Fibroblast of the conjunctiva (primary cell): ENCODE measurements around the gene SH3BGRL3.
"Not testable (repeated sequence)": the region's sequence is repeated elsewhere in the genome, so short reads cannot be mapped to it uniquely, and the experiment has no call there.

Experiments used
- DNase-seq: peaks from one replicate; pipeline ENCODE4 v3.0.0-alpha.2; 2010; ENCODE audit warnings: low read depth

SH3BGRL3 gene

GRCh38 chr1:26279456-26280332, at the start of gene SH3BGRL3:
TSS of gene SH3BGRL3 (plus strand) at chr1:26280086. CDS start at chr1:26280156, 70 bp downstream.
- peak; percentile 57 for DNase-seq

DNA sequence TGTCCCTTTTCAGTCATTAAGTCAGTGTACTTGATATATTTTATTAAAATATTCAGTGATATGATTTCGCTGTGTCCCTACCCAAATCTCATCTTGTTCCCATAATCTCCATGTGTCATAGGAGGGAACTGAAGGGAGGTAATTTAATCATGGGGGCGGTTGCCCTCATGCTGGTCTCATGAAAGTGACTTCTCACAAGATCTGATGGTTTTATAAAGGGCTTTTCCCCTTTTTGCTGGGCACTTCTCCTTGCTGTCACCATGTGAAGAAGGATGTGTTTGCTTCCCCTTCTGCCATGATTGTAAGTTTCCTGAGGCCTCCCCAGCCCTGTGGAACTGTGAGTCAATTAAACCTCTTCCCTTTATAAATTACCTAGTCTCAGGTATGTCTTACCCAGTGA, 49.2 kb upstream of the SH3BGRL3 start:
- not testable (repeated sequence) for DNase-seq

DNA sequence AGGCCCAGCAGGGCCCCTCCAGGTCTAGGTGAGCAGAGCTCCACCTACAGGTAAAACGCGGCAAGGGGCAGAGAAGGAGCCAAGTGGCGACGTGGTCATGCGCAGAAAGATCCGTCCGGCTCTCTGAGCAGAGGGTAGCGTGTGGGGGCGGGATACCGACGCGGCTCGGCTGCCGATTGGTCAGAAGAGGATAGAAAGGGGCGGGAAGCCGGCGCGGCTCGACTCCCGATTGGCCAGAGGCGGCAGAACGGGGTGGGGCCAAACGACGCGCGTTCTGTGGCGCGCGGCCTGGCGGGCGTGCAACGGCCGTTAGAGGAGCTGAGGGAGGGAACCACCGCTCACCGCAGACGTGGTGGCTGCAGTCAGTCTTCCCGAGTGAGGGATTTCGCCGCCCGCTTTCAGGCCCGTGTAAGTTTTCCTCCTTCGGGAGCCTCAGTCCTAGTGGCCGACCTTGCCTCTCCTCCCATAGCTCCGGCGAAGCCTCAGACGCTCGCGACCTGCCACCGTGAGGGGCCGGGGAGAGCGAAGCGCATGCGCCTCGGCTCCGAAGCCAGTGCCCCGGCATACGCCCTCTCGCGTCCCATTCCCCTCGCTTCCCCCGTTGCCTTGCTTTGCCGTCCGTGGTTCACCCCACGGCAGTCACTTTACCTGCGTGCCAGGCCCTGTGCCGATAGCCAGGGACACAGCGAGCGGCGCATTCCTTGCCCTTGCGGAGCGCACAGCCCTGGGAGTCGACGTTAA, 45.8 kb upstream of the SH3BGRL3 start, which contains the start of gene CEP85:
CEP85 (plus strand) TSS at position 298 of the 741 bp plus-strand sequence. CDS start 5,584 bp downstream, outside the sequence.
- peak; percentile 95 for DNase-seq

GRCh38 chr1:26234644-26235370, 45.1 kb upstream of the SH3BGRL3 start:
- no peak for DNase-seq

DNA sequence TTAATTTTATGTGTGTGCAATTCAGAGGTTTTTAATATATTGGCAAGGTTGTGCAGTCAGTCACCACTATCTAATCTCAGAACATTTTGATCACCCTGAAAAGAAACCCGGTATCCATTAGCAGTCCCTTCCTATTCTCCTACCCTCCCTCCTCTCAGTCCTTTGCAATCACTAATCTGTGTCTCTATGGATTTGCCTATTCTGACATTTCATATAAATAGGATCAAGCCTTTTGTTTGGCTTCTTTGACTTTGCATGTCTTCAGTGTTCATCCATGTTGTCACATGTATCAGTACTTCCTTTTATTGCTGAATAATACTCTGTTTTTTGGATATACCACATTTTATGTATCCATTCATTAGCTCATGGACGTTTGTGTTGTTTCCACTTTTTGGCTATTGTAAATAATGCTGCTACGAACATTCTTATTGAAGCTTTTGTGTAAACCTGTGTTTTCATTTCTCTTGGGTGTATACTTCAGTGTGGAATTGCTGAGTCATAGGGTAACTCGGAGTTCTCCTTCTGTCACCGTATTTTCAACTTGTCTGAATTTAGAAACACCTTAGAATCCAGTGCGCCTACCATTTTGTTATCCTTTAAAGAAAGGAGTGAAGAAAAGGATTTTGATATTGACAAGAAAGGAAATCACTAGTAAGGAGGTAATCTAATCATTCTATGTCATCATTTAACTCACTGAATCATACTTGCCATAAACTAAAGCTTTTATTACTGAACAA, 42.5 kb upstream of the SH3BGRL3 start:
- DNase-seq = no peak

- no peak for DNase-seq
Measured at GRCh38 chr1:26239936-26240335, 40.0 kb upstream of the SH3BGRL3 start.

GRCh38 chr1:26252718-26253117, 27.2 kb upstream of the SH3BGRL3 start:
- no peak for DNase-seq

DNA sequence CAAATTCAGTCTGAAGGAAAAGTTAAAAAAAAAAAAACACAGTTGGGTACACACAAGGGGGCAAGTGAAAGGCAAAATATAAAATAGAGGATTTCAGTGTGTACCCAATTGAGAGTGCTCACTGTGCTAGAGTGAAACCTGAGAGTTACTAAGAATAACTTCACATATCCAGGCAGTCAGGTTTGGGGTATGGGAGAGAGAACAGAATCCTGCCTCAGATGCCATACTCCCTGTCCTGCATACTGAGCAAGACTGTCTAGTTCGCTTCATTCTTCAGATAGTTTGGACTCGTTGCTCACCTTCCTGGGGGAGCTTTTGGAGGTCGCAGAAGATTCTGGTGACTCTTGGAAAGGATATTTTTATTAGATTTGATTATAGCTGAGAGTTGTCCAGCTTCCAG, 25.5 kb upstream of the SH3BGRL3 start:
- DNase-seq = no peak

- no peak for DNase-seq
Measured at GRCh38 chr1:26257222-26257621, 22.7 kb upstream of the SH3BGRL3 start.

- DNase-seq = no peak
Measured at GRCh38 chr1:26259005-26259404, 20.9 kb upstream of the SH3BGRL3 start.

DNA sequence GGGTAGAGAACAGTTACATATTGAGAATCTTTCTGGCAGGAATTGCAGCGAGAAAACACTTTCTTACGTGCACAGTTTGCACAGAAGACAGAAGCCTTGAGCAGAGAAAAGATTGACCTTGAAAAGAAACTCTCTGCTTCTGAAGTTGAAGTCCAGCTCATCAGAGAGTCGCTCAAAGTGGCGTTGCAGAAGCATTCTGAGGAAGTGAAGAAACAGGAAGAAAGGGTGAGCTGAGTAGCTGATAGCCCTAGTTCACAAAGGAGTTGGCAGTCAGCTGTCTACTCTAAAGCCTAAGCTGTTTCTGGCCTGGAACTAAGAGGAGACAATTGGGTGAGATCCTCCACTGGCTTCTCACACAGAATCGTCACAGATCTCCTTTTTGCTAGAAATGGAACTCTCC, 20.3 kb upstream of the SH3BGRL3 start:
- DNase-seq = no peak

DNA sequence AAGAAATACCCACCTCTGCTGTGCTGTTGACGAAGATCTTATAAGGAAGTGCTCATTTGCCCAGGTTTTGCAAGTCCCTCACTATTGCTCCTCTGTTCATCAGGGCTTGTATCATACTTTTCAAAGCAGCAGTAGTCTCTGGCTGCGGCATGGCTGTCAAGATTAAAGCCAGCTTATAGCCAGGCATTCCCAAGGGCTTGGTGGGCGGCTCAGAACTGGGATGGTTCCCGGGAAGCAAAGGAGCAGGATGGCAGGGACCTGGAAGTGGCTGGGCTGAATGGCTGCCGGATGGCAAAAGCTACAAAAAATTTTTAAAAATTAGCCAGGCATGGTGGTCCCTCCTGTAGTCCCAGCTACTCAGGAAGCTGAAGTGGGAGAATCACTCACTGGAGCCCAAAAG, 16.7 kb upstream of the SH3BGRL3 start:
- no peak for DNase-seq

DNA sequence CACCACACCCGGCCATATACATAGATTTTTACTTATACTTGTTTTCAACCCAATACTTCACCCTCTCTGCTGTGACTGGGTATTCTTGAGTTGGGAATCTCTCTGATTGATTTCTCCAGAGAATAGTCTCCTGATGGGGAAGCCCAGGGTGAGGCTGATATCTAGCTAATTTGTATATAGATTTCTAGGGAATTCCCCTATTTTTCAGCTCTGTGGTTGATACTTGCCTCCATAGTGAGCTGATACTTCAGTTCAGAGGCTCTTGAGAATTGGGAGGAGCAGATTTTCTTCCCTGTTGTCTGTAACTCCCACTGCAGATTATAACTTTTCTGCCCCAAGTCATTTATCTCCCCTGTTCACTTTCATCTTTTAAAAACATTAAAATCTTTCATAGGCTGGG, 14.5 kb upstream of the SH3BGRL3 start:
- DNase-seq = no peak

DNA sequence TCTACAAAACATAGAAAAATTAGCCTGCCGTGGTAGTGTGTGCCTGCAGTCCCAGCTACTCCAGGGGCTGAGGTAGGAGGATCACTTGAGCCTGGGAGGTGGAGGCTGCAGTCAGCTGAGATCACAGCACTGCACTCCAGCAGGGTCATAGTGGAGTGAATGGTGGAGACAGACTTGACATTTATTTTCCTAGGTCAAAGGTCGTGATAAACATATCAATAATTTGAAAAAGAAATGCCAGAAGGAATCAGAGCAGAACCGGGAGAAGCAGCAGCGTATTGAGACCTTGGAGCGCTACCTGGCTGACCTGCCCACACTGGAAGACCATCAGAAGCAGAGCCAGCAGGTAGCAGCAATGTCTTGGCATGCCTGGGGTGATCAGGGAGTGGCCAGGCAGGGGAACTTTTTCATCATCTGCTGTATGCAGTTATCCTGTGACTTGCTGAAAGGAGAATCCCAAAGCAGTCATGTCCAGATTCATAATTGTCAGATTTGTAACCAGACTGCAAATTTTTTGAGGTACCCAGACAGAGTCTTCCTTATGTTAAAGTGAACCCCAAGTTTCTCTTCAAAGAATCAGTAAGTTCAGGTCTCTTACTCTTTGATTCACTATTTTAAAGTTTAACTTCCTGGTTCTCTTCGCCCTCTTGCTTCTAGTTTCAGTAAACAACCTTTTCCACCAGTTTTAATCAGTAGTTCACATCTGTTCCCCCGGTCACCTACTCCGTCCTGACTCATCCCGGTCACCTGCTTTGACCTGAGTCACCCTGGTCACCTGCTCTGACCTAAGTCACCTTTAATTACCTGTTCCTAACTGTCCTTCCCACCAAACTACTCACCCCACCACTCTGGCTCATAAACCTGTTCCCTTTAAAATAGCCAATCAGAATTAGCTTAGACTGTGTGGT, 11.3 kb upstream of the SH3BGRL3 start:
- DNase-seq = no peak

- DNase-seq = no peak
Measured at GRCh38 chr1:26269198-26269550, 10.7 kb upstream of the SH3BGRL3 start.

- no peak for DNase-seq
Measured at GRCh38 chr1:26274801-26275425, 5.0 kb upstream of the SH3BGRL3 start.

DNA sequence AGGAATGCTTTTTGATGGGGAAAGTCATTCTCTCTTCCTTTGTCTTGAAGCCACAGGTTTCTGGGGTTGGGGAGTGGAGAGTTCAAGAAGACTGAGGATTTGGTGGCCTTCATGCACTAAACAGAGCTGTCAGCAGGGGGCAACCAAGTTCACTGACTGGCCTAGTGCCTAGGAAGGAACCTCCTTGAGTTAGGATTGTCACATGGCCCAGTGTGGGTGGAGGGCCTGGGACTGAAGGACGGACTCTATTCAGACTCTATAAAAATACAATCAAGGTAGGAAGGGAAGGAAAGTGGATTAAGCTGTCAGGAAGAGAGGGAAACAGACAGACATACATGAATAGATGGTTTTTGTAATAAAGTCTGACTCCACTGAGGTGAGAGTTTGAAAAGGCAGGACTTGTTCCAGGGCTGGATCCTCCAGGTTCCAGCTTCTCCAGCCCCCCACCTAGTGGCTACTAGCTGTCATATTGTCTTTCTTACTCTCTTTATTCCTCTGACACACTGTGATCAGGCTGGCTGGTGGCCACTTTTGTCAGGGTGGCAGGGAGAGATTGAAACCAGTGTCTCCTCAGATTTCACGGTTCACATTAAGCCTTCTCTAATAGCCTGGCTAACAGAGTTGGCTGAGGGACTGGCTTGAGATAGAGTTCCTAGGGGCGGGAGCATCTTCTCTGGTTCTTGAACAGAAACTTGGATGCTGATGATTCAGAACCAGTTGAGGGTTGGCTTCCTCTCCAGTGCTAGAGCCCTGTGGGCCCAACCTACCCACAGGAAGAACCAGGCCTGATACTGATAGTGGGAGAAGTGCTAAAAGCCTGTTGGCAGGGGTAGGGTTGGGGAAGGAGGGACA, 4.1 kb upstream of the SH3BGRL3 start:
- peak; percentile 95 for DNase-seq

GRCh38 chr1:26276432-26276838, 3.5 kb upstream of the SH3BGRL3 start:
- DNase-seq = no peak

DNA sequence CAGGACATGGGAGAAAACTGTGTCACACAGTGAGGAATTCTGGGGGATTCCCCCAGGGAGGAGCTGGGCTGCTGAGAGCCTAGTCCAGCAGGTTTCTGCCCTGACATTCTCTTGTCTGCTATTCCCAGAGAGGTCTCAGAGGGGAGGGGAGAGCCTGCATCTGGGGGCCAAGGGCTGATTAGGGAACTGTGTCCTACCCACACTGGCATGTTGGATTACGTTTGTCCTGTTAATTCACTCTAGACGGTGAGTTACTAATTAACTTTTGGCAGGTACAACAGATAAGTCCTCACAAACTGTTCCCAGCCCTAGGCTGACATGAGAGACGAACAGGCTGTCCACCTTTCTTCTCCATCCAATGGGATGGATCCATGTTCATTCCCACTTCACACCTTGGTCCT, 2.6 kb upstream of the SH3BGRL3 start:
- DNase-seq = no peak
